ENCODE data around the gene BBLN. TPM values are rescaled to one million over a fixed set of nuclear protein-coding genes. Genes with fewer than 3 reads are reported as not detected.

BBLN gene
- polyA plus RNA-seq, 1 donor from 2014 or later = 330 TPM

- H3K9ac ChIP-seq (ENCODE audit: low read length) = no peak overlapping the region
- no peaks in the 10 kb centered on the region for H3K36me3 ChIP-seq (ENCODE audit: insufficient read depth, low read length)
- H4K20me1 ChIP-seq (ENCODE audit: insufficient read depth) = no peaks in the 10 kb centered on the region
- no peaks in the 10 kb centered on the region for H3K79me2 ChIP-seq (replicated peaks; ENCODE audit: insufficient read depth, low read length)
- H3K9me3 ChIP-seq (ENCODE audit: low read length) = no peaks in the 10 kb centered on the region
- H3F3A ChIP-seq (ENCODE audit: insufficient read depth, low read length, poor library complexity, severe bottlenecking) = no peaks in the 10 kb centered on the region
- H2AFZ ChIP-seq (ENCODE audit: low read depth, low read length) = no peak overlapping the region
- H3K4me2 ChIP-seq (ENCODE audit: low read length) = no peak overlapping the region
- no peaks in the 10 kb centered on the region for H3K9me2 ChIP-seq (ENCODE audit: insufficient read depth, low read length)
- no peaks in the 10 kb centered on the region for H3K27me3 ChIP-seq (ENCODE audit: insufficient read depth, low read depth, low read length)
- H3K27ac ChIP-seq (ENCODE audit: low read length) = peak overlapping the region; percentile 16
- no peak for TF ChIP-seq MXI1 (conservative IDR thresholded peaks at IDR 0.05; ENCODE audit: poor library complexity, severe bottlenecking)
- no peak for TF ChIP-seq CTCF (IDR thresholded peaks at IDR 0.05; ENCODE audit: poor library complexity, severe bottlenecking)
- TF ChIP-seq POLR2AphosphoS5 (IDR thresholded peaks at IDR 0.05) = no peak
- no peak for TF ChIP-seq TAF1 (IDR thresholded peaks at IDR 0.05; ENCODE audit: low read depth)
- no peak for TF ChIP-seq EZH2 (IDR thresholded peaks at IDR 0.05; ENCODE audit: borderline replicate concordance, insufficient read depth, low read length, poor library complexity, severe bottlenecking)
- TF ChIP-seq EP300 (conservative IDR thresholded peaks at IDR 0.05; ENCODE audit: poor library complexity, severe bottlenecking) = no peak
- no peak for TF ChIP-seq SMC3 (conservative IDR thresholded peaks at IDR 0.05; ENCODE audit: poor library complexity)
- TF ChIP-seq REST (IDR thresholded peaks at IDR 0.05; ENCODE audit: borderline replicate concordance) = no peak
- no peak for TF ChIP-seq RAD21 (conservative IDR thresholded peaks at IDR 0.05)
- H3K4me3 ChIP-seq (ENCODE audit: low read length) = no peak overlapping the region
These were observed 9.9 kb downstream of the BBLN start for GRCh38 chr9:128169925-128170324.

- TF ChIP-seq POLR2AphosphoS5 (IDR thresholded peaks at IDR 0.05) = no peak
- no peak for TF ChIP-seq TAF1 (IDR thresholded peaks at IDR 0.05; ENCODE audit: low read depth)
- TF ChIP-seq REST (IDR thresholded peaks at IDR 0.05; ENCODE audit: borderline replicate concordance) = no peak
- no peak for TF ChIP-seq EP300 (conservative IDR thresholded peaks at IDR 0.05; ENCODE audit: poor library complexity, severe bottlenecking)
- no peak for TF ChIP-seq RAD21 (conservative IDR thresholded peaks at IDR 0.05)
- TF ChIP-seq CTCF (IDR thresholded peaks at IDR 0.05; ENCODE audit: poor library complexity, severe bottlenecking) = no peak
- no peak for TF ChIP-seq MXI1 (conservative IDR thresholded peaks at IDR 0.05; ENCODE audit: poor library complexity, severe bottlenecking)
- no peak for TF ChIP-seq SMC3 (conservative IDR thresholded peaks at IDR 0.05; ENCODE audit: poor library complexity)
- no peak for TF ChIP-seq EZH2 (IDR thresholded peaks at IDR 0.05; ENCODE audit: borderline replicate concordance, insufficient read depth, low read length, poor library complexity, severe bottlenecking)
- Histone ChIP-seq H3K4me3 (ENCODE audit: low read length) (no peak overlapping the region), H3K9me3 (ENCODE audit: low read length) (peaks cover 3% of the 10 kb centered on the region), H3F3A (ENCODE audit: insufficient read depth, low read length, poor library complexity, severe bottlenecking) (no peaks in the 10 kb centered on the region), H3K4me2 (ENCODE audit: low read length) (no peak overlapping the region), H3K9me2 (ENCODE audit: insufficient read depth, low read length) (no peaks in the 10 kb centered on the region), H3K36me3 (ENCODE audit: insufficient read depth, low read length) (peaks cover 6% of the 10 kb centered on the region), H3K27ac (ENCODE audit: low read length) (no peak overlapping the region), H3K9ac (ENCODE audit: low read length) (no peak overlapping the region), H3K27me3 (ENCODE audit: insufficient read depth, low read depth, low read length) (no peaks in the 10 kb centered on the region), H4K20me1 (ENCODE audit: insufficient read depth) (no peaks in the 10 kb centered on the region), H2AFZ (ENCODE audit: low read depth, low read length) (no peak overlapping the region), H3K79me2 (replicated peaks; ENCODE audit: insufficient read depth, low read length) (no peaks in the 10 kb centered on the region)
These were observed 14.0 kb downstream of the BBLN start for GRCh38 chr9:128174062-128174461.

All from neural cell (in vitro differentiated cells).